HEK293 (cell line): ENCODE results near the gene GTSE1.

Experiments used
- CTCF ChIA-PET: fragments of 350-600 bp; formaldehyde crosslinking; extraction: SDS; loops from one replicate; lab custom pipeline; 2021; ENCODE audit warnings: antibody characterized with exemption; lab: Yijun Ruan, JAX
- POLR2A ChIA-PET: fragments of 300-600 bp; formaldehyde crosslinking; extraction: SDS; loops from one replicate; lab custom pipeline; 2020; ENCODE audit warnings: antibody characterized with exemption, inconsistent platforms; lab: Yijun Ruan, JAX
- H3K27ac ChIP-seq: fragments of 200-500 bp; sonication (Bioruptor generic); 2 replicates; pipeline ENCODE4 v1.5.1; 2014; ENCODE audit warnings: low read depth, low read length, control low read depth, inconsistent platforms; ENCODE audit errors: extremely low read depth
- H3K36me3 ChIP-seq, 2 experiments: fragments of 200-500 bp in 1 of 2; sonication (Bioruptor generic) in 1 of 2; 1 replicate in 1 of 2; 2 replicates in 1 of 2; pipeline ENCODE4 v1.5.1; 2014 to 2017; ENCODE audit warnings: inconsistent platforms in 2 of 2, low read length in 2 of 2; ENCODE audit not compliant: control insufficient read depth in 2 of 2, insufficient read depth in 1 of 2
- H3K4me1 ChIP-seq: fragments of 200-500 bp; sonication (Bioruptor generic); 2 replicates; pipeline ENCODE4 v1.5.1; 2014; ENCODE audit warnings: mild to moderate bottlenecking, low read length, inconsistent platforms; ENCODE audit not compliant: control insufficient read depth, insufficient read depth
- H3K4me3 ChIP-seq: 2 replicates; pipeline ENCODE4 v1.5.1; 2011; ENCODE audit warnings: low read depth, mild to moderate bottlenecking, control low read depth, low read length, moderate library complexity
- H3K9me3 ChIP-seq: fragments of 200-500 bp; sonication (Bioruptor generic); 2 replicates; pipeline ENCODE4 v1.5.1; 2014; ENCODE audit warnings: low read depth, low read length, inconsistent platforms; ENCODE audit not compliant: control insufficient read depth, insufficient read depth
- GLI4 ChIP-seq: fragments of 450-650 bp; formaldehyde crosslinking; IDR thresholded peaks from 2 replicates; pipeline ENCODE4 v1.5.1; 2016; ENCODE audit warnings: missing biosample characterization, missing genetic modification characterization
- SCRT2 ChIP-seq: fragments of 450-650 bp; formaldehyde crosslinking; IDR thresholded peaks from 2 replicates; pipeline ENCODE4 v1.5.1; 2016; ENCODE audit warnings: missing biosample characterization, missing genetic modification characterization
- ZEB2 ChIP-seq: fragments of 450-650 bp; formaldehyde crosslinking; IDR thresholded peaks from 2 replicates; pipeline ENCODE4 v1.5.1; 2016; ENCODE audit warnings: missing biosample characterization, missing genetic modification characterization
- ZFP3 ChIP-seq: fragments of 450-650 bp; formaldehyde crosslinking; IDR thresholded peaks from 2 replicates; pipeline ENCODE4 v1.5.1; 2016; ENCODE audit warnings: low read depth, missing biosample characterization, missing genetic modification characterization
- ZNF133 ChIP-seq: fragments of 450-650 bp; formaldehyde crosslinking; IDR thresholded peaks from 2 replicates; pipeline ENCODE4 v1.5.1; 2016; ENCODE audit warnings: missing biosample characterization, missing genetic modification characterization
- ZNF138 ChIP-seq: fragments of 450-650 bp; formaldehyde crosslinking; IDR thresholded peaks from 2 replicates; pipeline ENCODE4 v1.5.1; 2016; ENCODE audit warnings: missing biosample characterization, missing genetic modification characterization, borderline replicate concordance
- ZNF157 ChIP-seq: fragments of 450-650 bp; formaldehyde crosslinking; IDR thresholded peaks from 2 replicates; pipeline ENCODE4 v1.5.1; 2016; ENCODE audit warnings: missing biosample characterization, missing genetic modification characterization
- ZNF2 ChIP-seq: fragments of 450-650 bp; formaldehyde crosslinking; IDR thresholded peaks from 2 replicates; pipeline ENCODE4 v1.5.1; 2016; ENCODE audit warnings: missing biosample characterization, missing genetic modification characterization
- ZNF223 ChIP-seq: fragments of 450-650 bp; formaldehyde crosslinking; IDR thresholded peaks from 2 replicates; pipeline ENCODE4 v1.5.1; 2016; ENCODE audit warnings: missing biosample characterization, missing genetic modification characterization
- ZNF354C ChIP-seq: fragments of 450-650 bp; formaldehyde crosslinking; IDR thresholded peaks from 2 replicates; pipeline ENCODE4 v1.5.1; 2016; ENCODE audit warnings: missing biosample characterization, missing genetic modification characterization, low read depth, borderline replicate concordance
- ZNF544 ChIP-seq: fragments of 450-650 bp; formaldehyde crosslinking; IDR thresholded peaks from 2 replicates; pipeline ENCODE4 v1.5.0; 2017; ENCODE audit warnings: missing biosample characterization, missing genetic modification characterization
- ZNF548 ChIP-seq: fragments of 450-650 bp; formaldehyde crosslinking; IDR thresholded peaks from 2 replicates; pipeline ENCODE4 v1.5.1; 2016; ENCODE audit warnings: missing biosample characterization, missing genetic modification characterization
- ZNF664 ChIP-seq: fragments of 450-650 bp; formaldehyde crosslinking; IDR thresholded peaks from 2 replicates; pipeline ENCODE4 v1.5.1; 2016; ENCODE audit warnings: missing biosample characterization, missing genetic modification characterization
- ZNF76 ChIP-seq: fragments of 450-650 bp; formaldehyde crosslinking; IDR thresholded peaks from 2 replicates; pipeline ENCODE4; 2016; ENCODE audit warnings: low read depth, missing biosample characterization, missing genetic modification characterization, borderline replicate concordance
- TF ChIP-seq, protein P1 (sequence below): fragments of 450-650 bp; formaldehyde crosslinking; IDR thresholded peaks from 2 replicates; pipeline ENCODE4 v1.5.1; 2016; ENCODE audit warnings: missing biosample characterization, missing genetic modification characterization
- TF ChIP-seq, protein P2 (sequence below): fragments of 450-650 bp; formaldehyde crosslinking; IDR thresholded peaks from 2 replicates; pipeline ENCODE4 v1.5.1; 2016; ENCODE audit warnings: missing biosample characterization, missing genetic modification characterization
- TF ChIP-seq, protein P3 (sequence below): fragments of 450-650 bp; formaldehyde crosslinking; IDR thresholded peaks from 2 replicates; pipeline ENCODE4 v1.5.1; 2016; ENCODE audit warnings: missing biosample characterization, missing genetic modification characterization
- TF ChIP-seq, protein P4 (sequence below): fragments of 450-650 bp; formaldehyde crosslinking; IDR thresholded peaks from 2 replicates; pipeline ENCODE4 v1.5.1; 2016; ENCODE audit warnings: missing biosample characterization, missing genetic modification characterization
- TF ChIP-seq, protein P5 (sequence below): fragments of 450-650 bp; formaldehyde crosslinking; IDR thresholded peaks from 2 replicates; pipeline ENCODE4 v1.5.1; 2016; ENCODE audit warnings: missing biosample characterization, missing genetic modification characterization

The GTSE1 gene

DNA sequence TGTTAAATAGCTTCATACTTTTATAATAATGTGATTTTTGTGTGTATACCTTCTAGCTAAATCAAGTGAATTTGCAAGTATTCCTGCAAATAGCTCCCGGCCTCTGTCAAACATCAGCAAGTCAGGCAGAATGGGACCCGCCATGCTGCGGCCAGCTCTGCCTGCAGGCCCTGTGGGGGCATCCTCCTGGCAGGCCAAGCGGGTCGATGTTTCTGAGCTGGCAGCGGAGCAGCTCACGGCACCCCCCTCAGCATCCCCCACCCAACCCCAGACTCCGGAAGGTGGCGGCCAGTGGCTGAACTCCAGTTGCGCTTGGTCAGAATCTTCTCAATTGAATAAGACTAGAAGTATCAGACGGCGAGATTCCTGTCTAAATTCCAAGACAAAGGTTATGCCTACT is 19.3 kb downstream of the GTSE1 start (continued):
- TF ChIP-seq, protein P1, sequence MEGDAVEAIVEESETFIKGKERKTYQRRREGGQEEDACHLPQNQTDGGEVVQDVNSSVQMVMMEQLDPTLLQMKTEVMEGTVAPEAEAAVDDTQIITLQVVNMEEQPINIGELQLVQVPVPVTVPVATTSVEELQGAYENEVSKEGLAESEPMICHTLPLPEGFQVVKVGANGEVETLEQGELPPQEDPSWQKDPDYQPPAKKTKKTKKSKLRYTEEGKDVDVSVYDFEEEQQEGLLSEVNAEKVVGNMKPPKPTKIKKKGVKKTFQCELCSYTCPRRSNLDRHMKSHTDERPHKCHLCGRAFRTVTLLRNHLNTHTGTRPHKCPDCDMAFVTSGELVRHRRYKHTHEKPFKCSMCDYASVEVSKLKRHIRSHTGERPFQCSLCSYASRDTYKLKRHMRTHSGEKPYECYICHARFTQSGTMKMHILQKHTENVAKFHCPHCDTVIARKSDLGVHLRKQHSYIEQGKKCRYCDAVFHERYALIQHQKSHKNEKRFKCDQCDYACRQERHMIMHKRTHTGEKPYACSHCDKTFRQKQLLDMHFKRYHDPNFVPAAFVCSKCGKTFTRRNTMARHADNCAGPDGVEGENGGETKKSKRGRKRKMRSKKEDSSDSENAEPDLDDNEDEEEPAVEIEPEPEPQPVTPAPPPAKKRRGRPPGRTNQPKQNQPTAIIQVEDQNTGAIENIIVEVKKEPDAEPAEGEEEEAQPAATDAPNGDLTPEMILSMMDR (tag by site-specific recombination): no peak

DNA sequence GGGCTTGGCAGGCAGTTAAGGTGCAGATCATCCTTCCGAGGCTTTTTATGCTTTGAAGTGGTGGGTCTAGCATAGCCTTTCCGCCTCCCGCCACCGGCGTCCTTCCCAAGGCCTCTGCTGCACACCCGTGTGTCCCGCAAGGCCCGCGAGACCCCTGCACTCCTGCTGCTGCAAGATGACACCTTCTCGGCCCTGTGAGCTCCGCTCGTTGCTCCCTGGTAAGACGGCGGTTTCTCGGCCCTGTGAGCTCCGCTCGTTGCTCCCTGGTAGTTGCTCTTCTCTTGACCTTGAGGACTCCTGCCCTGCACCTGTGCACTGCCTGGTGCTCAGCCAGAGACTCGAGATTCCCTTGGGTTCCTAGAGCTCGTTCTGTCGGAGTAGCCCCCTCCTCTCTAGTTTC is 21.0 kb downstream of the GTSE1 start:
- Histone ChIP-seq H3K4me3 (no peak overlapping the region), H3K9me3 (no peaks in the 10 kb centered on the region), H3K36me3 (peaks cover 63 to 93% of the 10 kb centered on the region in 2 experiments)
- TF ChIP-seq, protein P2, sequence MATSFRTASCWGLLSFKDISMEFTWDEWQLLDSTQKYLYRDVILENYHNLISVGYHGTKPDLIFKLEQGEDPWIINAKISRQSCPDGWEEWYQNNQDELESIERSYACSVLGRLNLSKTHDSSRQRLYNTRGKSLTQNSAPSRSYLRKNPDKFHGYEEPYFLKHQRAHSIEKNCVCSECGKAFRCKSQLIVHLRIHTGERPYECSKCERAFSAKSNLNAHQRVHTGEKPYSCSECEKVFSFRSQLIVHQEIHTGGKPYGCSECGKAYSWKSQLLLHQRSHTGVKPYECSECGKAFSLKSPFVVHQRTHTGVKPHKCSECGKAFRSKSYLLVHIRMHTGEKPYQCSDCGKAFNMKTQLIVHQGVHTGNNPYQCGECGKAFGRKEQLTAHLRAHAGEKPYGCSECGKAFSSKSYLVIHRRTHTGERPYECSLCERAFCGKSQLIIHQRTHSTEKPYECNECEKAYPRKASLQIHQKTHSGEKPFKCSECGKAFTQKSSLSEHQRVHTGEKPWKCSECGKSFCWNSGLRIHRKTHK (tag by site-specific recombination): no peak
- TF ChIP-seq ZNF354C (tag by site-specific recombination): no peak
- no peak for TF ChIP-seq ZNF664 (tag by site-specific recombination)
- TF ChIP-seq ZEB2 (tag by site-specific recombination): no peak
- TF ChIP-seq ZNF133 (tag by site-specific recombination): no peak
- TF ChIP-seq, protein P3, sequence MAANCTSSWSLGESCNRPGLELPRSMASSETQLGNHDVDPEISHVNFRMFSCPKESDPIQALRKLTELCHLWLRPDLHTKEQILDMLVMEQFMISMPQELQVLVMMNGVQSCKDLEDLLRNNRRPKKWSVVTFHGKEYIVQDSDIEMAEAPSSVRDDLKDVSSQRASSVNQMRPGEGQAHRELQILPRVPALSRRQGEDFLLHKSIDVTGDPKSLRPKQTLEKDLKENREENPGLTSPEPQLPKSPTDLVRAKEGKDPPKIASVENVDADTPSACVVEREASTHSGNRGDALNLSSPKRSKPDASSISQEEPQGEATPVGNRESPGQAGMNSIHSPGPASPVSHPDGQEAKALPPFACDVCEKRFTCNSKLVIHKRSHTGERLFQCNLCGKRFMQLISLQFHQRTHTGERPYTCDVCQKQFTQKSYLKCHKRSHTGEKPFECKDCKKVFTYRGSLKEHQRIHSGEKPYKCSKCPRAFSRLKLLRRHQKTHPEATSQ (tag by site-specific recombination): no peak
- no peak for TF ChIP-seq ZNF76
- no peak for TF ChIP-seq ZNF2 (tag by site-specific recombination)
- no peak for TF ChIP-seq ZNF548
- no peak for TF ChIP-seq GLI4 (tag by site-specific recombination)
- TF ChIP-seq ZNF157 (tag by site-specific recombination): no peak
- TF ChIP-seq ZNF138 (tag by site-specific recombination): no peak
- TF ChIP-seq, protein P4, sequence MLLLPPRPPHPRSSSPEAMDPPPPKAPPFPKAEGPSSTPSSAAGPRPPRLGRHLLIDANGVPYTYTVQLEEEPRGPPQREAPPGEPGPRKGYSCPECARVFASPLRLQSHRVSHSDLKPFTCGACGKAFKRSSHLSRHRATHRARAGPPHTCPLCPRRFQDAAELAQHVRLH (tag by site-specific recombination): no peak
- no peak for TF ChIP-seq ZNF223 (tag by site-specific recombination)
- no peak for TF ChIP-seq ZNF544 (tag by site-specific recombination)
- TF ChIP-seq SCRT2 (tag by site-specific recombination): no peak
- no peak for TF ChIP-seq ZFP3 (tag by site-specific recombination)
- TF ChIP-seq, all 188 proteins: peak for 0
- Histone ChIP-seq H3K27ac (no peak overlapping the region), H3K4me1 (no peaks in the 10 kb centered on the region)
- ChIA-PET POLR2A (interaction anchor here (1.2 kb wide), 1 partner anchor 15 kb away, joined by 3 read pairs; no protein-coding TSS in a partner anchor), CTCF (interaction anchor here (7.5 kb wide), 1 partner anchor 196 kb away, joined by 65 read pairs; no protein-coding TSS in a partner anchor)

DNA sequence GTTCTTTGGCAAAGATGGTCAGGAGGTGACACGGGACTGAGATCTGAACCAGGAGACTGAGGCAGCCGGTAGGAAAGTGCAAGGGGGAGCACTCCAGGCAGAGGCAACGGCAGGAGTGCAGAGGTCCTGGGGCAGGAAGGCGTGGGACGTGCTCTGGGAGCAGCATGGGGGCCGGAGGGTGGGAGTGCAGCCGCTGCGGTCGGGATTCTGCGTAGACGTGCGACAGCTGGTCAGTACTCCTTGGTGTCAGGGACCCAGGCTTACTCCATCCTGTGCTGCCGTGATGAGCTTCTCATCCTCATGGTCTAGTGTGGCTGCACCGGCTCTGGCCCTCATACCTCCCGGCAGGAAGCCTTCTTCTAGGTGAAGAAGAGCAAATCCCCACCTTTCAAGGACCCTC is 21.9 kb downstream of the GTSE1 start:
- ChIA-PET POLR2A (interaction anchor here (1.2 kb wide), 1 partner anchor 14 kb away, joined by 3 read pairs; no protein-coding TSS in a partner anchor), CTCF (interaction anchor here (7.5 kb wide), 1 partner anchor 197 kb away, joined by 65 read pairs; no protein-coding TSS in a partner anchor)
- H3K4me3 ChIP-seq: no peak overlapping the region
- peaks cover 63 to 95% of the 10 kb centered on the region in 2 experiments for H3K36me3 ChIP-seq
- no peak for TF ChIP-seq ZNF223 (tag by site-specific recombination)
- TF ChIP-seq, protein P5, sequence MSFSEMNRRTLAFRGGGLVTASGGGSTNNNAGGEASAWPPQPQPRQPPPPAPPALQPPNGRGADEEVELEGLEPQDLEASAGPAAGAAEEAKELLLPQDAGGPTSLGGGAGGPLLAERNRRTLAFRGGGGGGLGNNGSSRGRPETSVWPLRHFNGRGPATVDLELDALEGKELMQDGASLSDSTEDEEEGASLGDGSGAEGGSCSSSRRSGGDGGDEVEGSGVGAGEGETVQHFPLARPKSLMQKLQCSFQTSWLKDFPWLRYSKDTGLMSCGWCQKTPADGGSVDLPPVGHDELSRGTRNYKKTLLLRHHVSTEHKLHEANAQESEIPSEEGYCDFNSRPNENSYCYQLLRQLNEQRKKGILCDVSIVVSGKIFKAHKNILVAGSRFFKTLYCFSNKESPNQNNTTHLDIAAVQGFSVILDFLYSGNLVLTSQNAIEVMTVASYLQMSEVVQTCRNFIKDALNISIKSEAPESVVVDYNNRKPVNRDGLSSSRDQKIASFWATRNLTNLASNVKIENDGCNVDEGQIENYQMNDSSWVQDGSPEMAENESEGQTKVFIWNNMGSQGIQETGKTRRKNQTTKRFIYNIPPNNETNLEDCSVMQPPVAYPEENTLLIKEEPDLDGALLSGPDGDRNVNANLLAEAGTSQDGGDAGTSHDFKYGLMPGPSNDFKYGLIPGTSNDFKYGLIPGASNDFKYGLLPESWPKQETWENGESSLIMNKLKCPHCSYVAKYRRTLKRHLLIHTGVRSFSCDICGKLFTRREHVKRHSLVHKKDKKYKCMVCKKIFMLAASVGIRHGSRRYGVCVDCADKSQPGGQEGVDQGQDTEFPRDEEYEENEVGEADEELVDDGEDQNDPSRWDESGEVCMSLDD: no peak
- H3K27ac ChIP-seq: no peak overlapping the region
- H3K4me1 ChIP-seq: no peaks in the 10 kb centered on the region
- no peaks in the 10 kb centered on the region for H3K9me3 ChIP-seq
